Adipose tissue (tissue), 3 donors: ENCODE measurements around the gene PCSK7. TPM values are rescaled to one million over a fixed set of nuclear protein-coding genes. Genes with fewer than 3 reads are reported as not detected.
A peak's percentile ranks its signal among the peaks of the same experiment; 100 is the strongest.

Source experiments
- H3K27ac ChIP-seq: one replicate; pipeline ENCODE4 v1.5.1; 2013; ENCODE audit warnings: low read depth, low read length
- WGBS, 3 donors: extraction: QIAGEN DNeasy Blood & Tissue Kit; methylation state at CpG; one replicate each; pipeline ENCODE4 v1.1.7; 2013; 5-methylcytosine and 5-hydroxymethylcytosine counted together
- polyA plus RNA-seq, 3 donors: library from polyadenylated mRNA; stranded (reverse); fragments of 200-250 nt; gene quantifications; one replicate each; pipeline ENCODE4 v1.2.3, GENCODE V29; 2013
- donor health status: healthy with polysubstance abuse.
- donor health status: Bipolar disorder and iron deficiency.
- donor health status: healthy.

The PCSK7 gene
- polyA plus RNA-seq, 3 donors: 12.5 to 35.5 (median 20.1) TPM

DNA sequence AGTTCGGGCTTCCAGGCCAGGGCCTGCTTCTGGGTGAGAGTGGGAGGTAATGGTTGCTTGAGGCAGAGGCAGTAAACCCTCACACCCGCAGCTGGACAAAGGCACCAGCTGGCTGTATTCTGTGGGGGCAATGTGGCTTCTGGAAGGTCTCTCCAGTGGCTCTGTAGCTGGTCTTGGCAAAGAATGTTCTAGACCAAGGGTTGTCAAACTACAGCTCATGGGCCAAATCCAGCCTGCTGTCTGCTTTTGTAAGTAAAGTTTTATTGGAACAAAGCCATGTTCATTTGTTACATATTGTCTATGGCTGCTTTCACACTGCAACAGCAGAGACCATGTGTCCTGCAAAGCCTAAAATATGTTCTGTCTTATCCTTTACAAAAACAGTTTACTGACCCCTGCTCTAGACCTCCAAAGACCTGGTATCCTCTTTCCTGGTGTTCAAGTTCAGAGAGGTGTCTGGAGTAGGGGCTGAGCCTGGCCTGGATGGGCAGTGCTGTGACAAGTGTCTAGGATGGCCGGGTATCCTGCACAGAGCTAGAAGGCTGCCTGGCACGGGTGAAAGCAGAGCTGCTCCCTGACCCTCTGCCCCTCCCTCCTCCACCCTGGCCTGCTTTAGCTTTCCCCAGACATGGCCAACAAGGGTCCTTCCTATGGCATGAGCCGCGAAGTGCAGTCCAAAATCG, 29.3 kb downstream of the PCSK7 start:
- H3K27ac ChIP-seq: no peak overlapping the region
- 81 to 84% (median 83%) methylated on average over 7 of the region's 7 CpGs for WGBS, 3 donors

DNA sequence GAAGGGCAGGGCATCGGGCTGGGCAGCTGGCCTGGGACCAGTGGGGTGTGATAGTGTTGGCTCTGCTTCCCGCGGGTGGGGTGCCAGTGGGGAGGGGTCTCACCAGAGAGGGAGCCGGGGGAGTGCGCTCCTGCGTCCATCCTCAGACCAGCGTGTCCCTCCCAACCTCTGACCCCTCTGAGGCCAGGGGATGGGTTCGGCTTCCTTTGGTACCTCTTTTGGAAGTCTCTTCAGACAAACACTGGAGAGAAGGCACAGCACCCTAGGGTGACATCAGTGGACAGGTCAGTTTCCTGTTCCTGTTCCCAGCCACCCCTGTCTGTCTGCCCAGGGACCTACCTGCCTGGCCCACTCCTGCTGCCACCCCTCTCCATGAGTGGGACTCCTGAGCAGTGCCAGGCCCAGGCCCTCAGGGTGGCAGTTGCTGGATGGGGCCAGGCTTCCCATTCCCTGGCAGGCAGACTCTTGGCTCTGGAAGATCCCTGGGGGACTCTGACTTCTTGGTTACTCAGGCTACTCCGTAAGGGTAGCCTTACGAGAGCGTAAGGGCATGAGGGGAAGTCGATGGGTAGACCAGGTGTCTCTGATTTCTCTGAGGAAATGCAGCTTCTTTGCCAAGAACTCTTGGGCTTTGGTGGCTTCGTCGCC, 30.1 kb downstream of the PCSK7 start:
- peak overlapping the region; percentile 19 for H3K27ac ChIP-seq
- WGBS, 3 donors: 56 to 65% (median 57%) methylated on average over 14 of the region's 14 CpGs

DNA sequence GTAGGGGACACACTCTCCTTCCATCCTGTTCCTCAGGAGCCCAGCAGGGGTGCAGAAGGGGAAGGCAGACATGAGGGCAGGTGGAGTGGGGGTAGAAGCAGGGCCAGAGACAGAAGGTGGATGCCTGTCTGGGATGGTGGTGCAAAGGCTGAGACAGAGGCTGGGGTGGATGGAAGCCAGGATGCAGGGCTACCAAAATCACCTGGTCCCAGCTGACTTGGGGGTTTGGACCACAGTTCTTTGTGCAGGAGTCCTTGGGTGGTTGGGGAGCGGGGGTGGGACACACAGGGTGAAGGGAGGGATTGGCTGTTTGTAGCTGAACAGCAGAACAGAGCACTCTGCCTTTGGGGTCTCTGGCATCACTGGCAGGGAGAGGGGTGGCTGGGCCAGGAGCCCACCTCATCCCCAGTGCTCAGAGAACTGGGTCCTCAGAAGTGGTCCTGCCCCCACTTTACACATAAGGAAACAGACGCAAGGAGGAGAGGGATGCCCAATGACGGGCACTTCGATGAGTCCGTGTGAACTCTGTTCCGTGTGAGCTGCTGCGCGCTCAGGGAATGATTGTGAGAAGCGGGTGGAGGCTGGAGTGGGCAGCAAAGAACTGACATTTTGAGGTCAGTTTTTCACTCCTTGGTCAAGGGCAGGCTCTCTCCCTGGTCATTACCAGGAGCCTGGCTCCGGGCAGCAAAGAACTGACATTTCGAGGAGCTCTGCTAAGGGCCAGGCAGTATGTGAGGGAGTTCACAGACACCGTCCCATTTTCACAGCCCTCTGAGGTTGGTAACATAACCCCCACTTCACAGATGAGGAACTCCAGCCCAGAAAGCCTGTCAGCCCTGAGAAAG, 30.8 kb downstream of the PCSK7 start:
- 64 to 80% (median 75%) methylated on average over 12 of the region's 12 CpGs for WGBS, 3 donors
- H3K27ac ChIP-seq: peak overlapping the region; percentile 58

DNA sequence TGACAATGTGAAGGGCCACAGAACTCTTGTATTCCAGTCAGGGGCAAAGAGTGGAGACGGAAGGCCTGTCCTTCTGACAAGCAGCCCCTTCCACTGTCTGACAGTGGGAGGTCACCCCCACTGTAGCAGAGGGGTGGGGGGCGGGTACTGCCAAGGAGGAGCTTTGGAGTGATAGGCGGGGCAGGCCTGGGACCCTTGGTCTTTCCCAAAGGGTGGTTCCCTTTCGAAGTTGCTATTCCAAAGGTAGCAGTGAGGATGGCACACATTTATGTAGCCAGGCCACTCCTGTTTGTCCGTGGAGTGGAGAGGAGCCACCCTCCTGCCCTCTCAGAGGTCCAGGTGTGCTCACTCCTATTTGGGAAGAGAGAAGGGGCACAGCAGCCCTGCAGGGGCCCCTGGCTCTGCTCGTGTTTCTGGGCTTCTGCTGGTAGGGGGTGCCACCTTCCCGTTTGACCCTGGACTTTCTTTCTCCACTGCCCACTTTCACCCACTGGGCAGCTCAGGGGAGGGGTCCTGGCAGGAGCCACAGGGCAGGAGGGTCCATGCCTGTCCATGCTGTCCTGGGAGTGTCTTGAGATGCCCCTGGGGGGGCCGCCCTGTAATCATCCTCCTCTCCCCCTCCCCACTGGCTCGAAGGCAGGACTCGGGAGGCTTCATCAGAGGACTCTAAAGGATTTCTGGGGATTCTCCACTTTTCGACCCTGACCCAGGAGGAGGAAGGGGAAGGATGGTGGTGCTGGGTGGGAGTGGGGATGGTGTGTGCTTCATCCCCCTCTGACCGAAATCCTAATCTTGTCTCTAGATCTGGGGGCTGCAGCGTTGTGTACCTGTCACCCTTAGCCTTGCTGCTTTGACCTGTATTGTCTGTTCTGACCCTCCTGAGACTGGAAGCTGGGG, 31.7 kb downstream of the PCSK7 start:
- WGBS, 3 donors: 60 to 68% (median 63%) methylated on average over 13 of the region's 13 CpGs
- H3K27ac ChIP-seq: peak overlapping the region; percentile 78

DNA sequence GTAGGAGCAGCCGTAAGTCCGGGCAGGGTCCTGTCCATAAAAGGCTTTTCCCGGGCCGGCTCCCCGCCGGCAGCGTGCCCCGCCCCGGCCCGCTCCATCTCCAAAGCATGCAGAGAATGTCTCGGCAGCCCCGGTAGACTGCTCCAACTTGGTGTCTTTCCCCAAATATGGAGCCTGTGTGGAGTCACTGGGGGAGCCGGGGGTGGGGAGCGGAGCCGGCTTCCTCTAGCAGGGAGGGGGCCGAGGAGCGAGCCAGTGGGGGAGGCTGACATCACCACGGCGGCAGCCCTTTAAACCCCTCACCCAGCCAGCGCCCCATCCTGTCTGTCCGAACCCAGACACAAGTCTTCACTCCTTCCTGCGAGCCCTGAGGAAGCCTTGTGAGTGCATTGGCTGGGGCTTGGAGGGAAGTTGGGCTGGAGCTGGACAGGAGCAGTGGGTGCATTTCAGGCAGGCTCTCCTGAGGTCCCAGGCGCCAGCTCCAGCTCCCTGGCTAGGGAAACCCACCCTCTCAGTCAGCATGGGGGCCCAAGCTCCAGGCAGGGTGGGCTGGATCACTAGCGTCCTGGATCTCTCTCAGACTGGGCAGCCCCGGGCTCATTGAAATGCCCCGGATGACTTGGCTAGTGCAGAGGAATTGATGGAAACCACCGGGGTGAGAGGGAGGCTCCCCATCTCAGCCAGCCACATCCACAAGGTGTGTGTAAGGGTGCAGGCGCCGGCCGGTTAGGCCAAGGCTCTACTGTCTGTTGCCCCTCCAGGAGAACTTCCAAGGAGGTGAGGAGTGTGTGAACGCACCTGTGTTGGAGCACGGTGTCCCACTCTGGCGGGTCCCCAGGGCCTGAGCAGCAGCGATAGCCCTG, 32.6 kb downstream of the PCSK7 start, which contains the start of gene TAGLN:
Gene TAGLN (plus strand): TSS at position 318 of the 863 bp plus-strand sequence. CDS start 3,644 bp downstream, outside the sequence.
- H3K27ac ChIP-seq: peak within 1 kb of the TSS; percentile 78
- 28 to 65% (median 40%) methylated on average over 32 to 34 of the region's 34 CpGs for WGBS, 3 donors

DNA sequence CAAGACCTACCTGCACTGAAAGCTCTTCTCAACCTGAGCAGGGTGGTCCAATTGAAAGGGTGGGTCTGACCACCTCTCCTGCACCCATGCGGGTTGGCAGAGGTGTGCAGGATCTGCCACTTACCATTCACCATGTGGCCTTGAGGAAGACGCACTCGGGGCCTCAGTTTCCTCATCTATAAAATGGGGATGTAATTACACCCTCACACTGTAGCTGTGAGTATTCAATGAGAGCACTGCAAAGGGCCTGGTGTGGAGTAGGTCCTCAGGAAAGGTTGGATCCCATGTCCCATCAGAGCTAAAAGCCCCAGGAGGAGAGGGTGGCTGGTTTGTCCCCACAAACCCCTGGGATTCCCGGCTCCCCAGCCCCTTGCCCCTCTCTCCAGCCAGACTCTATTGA, 33.3 kb downstream of the PCSK7 start:
- H3K27ac ChIP-seq: no peak overlapping the region
- WGBS, 3 donors: 73 to 84% (median 77%) methylated on average over 3 to 4 of the region's 4 CpGs

DNA sequence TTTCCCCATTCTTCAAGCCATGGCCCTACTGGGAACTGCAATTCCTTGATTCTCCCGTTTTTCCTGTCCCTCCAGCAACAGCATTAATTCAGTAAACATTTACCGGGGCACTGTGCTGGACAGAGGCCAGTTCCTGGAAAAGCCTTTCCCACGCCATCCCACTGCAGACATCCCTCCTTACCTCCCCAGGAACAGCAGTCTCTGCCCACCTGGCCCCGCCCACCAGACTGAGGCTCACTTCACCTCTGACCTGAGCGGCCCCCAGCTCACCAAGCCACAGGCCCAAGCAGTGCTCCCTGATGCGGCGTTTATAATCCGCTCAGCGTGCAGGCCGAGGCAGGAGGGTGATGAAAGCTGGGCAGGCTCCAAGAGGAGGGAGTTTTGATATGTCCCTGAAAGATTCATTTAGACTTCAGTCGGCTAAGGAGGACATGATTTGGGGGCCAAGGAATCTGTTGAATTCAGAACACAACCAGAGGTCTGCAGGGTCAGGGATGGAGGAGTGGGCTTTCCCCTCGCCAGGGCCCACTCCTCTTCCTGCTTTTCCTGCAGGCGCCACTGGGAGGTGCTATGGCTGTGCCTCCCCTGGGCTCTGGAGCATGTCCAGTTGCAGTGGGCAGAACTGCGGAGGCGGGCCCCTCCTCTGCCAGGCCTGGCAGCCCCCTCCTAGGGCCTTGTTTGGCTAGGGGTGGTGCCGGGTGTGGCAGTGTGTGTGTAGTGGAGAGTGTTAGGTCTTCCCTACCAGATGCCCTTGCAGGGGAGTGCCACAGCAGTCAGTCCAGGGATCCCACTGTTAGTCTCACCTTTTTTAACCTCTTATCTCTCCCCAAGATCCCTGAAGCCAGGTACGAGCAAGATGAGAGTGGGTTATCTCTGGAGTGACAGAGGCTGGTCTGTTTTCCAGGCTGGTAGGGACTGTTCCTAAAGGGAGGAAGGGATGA, 34.1 kb downstream of the PCSK7 start:
- no peak overlapping the region for H3K27ac ChIP-seq
- WGBS, 3 donors: 51 to 71% (median 60%) methylated on average over 15 to 17 of the region's 17 CpGs

DNA sequence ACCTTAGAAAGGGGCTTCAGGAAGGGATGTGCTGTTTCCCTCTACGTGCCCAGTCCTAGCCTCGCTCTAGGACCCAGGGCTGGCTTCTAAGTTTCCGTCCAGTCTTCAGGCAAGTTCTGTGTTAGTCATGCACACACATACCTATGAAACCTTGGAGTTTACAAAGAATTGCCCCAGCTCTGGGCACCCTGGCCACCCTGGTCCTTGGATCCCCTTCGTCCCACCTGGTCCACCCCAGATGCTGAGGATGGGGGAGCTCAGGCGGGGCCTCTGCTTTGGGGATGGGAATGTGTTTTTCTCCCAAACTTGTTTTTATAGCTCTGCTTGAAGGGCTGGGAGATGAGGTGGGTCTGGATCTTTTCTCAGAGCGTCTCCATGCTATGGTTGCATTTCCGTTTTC, 34.9 kb downstream of the PCSK7 start:
- 91 to 96% (median 95%) methylated on average over 7 of the region's 7 CpGs for WGBS, 3 donors

DNA sequence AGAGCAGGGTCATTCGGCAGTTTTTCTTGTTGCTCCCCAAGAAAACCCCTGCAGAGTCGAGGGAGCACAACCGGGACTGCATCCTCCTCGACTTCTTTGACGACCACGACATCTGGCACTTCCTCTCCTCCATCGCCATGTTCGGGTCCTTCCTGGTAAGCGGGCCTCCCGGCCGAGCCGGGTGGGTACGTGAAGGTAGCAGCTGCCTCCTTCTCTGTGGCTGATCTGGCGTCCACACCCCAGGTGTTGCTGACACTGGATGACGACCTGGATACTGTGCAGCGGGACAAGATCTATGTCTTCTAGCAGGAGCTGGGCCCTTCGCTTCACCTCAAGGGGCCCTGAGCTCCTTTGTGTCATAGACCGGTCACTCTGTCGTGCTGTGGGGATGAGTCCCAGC, 36.1 kb downstream of the PCSK7 start:
- 71 to 89% (median 87%) methylated on average over 19 of the region's 19 CpGs for WGBS, 3 donors
- no peak overlapping the region for H3K27ac ChIP-seq

More for the DNA sequence above, 34.9 kb downstream of the PCSK7 start:
- H3K27ac ChIP-seq: no peak overlapping the region

DNA sequence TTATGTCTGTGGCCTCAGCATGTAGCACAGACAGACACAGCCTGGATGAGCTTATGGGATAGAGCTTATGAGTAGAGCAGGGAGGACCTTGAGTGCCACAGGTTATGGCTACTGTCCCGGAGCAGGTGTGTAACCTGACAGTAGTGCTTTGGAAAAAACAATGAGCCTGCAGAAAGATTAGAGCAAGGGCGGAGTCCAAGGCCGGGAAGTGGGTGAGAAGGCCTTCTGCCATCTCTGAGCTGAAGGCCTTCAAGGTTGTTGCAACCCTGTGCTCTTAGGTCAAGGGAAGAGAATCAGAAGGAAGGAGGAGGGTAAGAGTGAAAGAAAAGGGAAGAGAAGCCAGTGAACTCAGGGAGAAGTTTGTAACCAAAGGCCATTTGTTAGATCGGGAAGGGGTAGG, 36.6 kb downstream of the PCSK7 start:
- H3K27ac ChIP-seq: no peak overlapping the region
- 46 to 91% (median 84%) methylated on average over 4 of the region's 4 CpGs for WGBS, 3 donors

DNA sequence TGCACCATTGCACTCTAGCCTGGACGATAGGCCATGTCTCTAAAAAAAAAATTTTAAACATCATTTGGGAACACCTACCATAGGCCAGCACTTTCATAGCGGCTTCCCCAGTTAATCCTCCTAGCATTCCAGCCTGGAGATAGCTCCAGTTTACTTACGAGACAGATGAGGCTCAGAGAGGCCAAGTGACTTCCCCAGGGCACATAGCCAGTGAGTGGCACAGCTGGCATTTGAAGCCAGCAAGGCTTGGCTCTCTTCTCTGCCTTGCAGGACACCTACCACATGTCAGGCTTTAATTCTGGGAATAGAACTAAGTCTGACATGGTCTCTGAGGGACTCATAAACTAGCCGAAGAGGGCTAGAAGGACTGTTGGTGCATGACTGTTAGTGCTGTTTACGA, 37.6 kb downstream of the PCSK7 start:
- WGBS, 3 donors: 71 to 87% (median 74%) methylated on average over 5 of the region's 5 CpGs
- no peak overlapping the region for H3K27ac ChIP-seq

DNA sequence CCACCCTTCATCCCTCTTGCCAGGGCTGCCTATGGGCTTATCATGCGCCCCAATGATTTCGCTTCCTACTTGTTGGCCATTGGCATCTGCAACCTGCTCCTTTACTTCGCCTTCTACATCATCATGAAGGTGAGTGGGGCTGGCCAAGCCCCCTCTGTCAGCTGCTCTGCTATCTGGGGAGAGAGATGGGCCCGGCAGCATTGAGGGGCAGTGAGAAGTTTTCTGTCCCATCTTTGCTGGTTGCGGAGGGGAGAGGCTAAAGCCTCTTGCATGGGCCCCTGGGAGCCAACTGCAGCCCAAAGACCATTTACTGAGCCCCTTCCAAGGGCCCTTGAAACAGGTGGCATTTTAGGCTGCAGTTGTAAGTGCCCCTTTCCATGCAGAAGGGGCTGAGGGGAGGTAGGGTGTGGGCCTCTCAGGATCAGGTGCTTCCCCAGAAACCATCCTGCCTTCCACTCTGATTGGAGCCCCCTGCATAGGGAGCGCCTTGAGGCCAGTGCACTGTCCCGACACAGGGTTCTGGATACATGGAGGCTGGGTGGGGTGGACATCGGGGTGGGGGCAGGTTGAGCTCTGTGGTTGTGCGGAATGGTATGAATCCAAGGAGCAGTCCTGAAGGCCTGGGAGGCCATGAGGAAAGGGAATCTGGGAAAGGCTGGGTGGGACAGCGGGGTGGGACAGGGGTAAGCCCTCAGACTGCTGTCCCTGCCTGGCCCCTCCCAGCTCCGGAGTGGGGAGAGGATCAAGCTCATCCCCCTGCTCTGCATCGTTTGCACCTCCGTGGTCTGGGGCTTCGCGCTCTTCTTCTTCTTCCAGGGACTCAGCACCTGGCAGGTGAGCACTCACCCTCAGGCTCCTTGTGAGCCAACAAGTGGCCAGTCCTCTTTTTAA, 38.5 kb downstream of the PCSK7 start:
- H3K27ac ChIP-seq: no peak overlapping the region
- 93 to 95% (median 94%) methylated on average over 13 to 15 of the region's 15 CpGs for WGBS, 3 donors

DNA sequence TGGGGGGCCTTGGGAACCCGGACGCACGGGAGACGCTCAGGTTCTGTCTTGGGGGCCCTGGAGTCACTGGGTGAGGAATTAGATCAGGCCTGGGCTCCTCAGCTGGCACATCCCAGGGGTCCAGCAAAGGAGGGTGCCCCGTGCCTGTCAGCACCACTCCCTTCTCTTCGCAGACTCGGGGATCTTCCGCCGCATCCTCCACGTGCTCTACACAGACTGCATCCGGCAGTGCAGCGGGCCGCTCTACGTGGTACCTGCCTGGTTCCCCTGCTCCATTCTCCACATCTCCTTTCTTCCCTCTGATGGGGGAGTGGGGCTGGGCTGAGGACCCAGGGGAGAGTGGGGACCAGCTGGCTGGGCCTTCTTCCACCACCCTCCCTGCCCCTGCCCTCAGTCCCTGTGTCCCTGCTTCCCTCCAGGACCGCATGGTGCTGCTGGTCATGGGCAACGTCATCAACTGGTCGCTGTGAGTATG, 39.4 kb downstream of the PCSK7 start:
- WGBS, 3 donors: 95 to 96% (median 96%) methylated on average over 15 to 17 of the region's 17 CpGs

DNA sequence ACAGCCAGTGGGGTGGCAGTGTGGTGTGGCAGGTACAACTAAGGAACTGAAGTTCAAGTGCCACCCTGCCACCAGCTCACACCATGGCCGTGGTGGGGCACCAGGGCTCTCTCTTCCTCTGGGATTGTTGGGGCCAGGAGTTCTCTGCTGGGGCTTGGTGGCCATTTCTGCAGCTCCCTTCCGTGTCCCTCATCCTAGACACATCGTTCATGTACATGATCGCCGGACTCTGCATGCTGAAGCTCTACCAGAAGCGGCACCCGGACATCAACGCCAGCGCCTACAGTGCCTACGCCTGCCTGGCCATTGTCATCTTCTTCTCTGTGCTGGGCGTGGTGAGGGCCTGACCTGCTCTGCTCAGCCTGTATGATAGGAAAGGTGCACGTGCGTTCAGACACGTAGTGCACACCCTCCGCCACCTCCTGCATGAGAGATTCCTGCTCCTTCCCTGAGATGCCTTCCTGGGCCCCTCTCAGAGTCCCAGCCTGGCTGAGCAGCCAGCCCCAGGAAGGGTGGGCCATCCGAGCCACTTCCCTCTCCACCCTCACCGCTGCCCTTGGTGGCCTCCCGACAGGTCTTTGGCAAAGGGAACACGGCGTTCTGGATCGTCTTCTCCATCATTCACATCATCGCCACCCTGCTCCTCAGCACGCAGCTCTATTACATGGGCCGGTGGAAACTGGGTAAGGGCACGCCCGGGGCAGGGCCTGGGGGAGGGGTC, 40.0 kb downstream of the PCSK7 start:
- H3K27ac ChIP-seq: no peak overlapping the region
- WGBS, 3 donors: 91 to 94% (median 92%) methylated on average over 24 to 26 of the region's 26 CpGs

More for the DNA sequence above, 39.4 kb downstream of the PCSK7 start:
- H3K27ac ChIP-seq: no peak overlapping the region
